ENCODE results near the gene SPOCK1. TPM values are rescaled to one million over a fixed set of nuclear protein-coding genes. Genes with fewer than 3 reads are reported as not detected.

The SPOCK1 gene
- total and polyA plus RNA-seq, 4 experiments from 2014 or later = not detected

GRCh38 chr5:137313526-137314175, 185.5 kb downstream of the SPOCK1 start:
- CTCF ChIA-PET (ENCODE audit: partially characterized antibody) = no interaction called here
- no peaks in the 10 kb centered on the region for H3K36me3 Mint-ChIP-seq
- intact Hi-C loops (cut with micrococcal nuclease) = no loop called here
- no peak for DNase-seq
- Histone ChIP-seq H3K36me3 (ENCODE audit: insufficient read depth, low read length) (no peaks in the 10 kb centered on the region), H3K4me3 (ENCODE audit: low read length in 2 of 2) (no peak overlapping the region), H3K4me1 (ENCODE audit: insufficient read depth, low read length) (no peaks in the 10 kb centered on the region), H3K27me3 (ENCODE audit: insufficient read depth, low read length) (no peaks in the 10 kb centered on the region), H3K9me3 (ENCODE audit: control insufficient read depth in 1 of 2, low read length in 2 of 2) (no peaks in the 10 kb centered on the region), H3K27ac (ENCODE audit: low read depth, low read length) (no peak overlapping the region)
- no peak overlapping the region for H3K27ac Mint-ChIP-seq
- POLR2A ChIA-PET (ENCODE audit: partially characterized antibody) = no interaction called here
- no peak overlapping the region for H3K4me3 Mint-ChIP-seq
- no peaks in the 10 kb centered on the region for H3K9me3 Mint-ChIP-seq
- peaks cover 1% of the 10 kb centered on the region in 2 donors for H3K27me3 Mint-ChIP-seq
- no peaks in the 10 kb centered on the region for H3K4me1 Mint-ChIP-seq

DNA sequence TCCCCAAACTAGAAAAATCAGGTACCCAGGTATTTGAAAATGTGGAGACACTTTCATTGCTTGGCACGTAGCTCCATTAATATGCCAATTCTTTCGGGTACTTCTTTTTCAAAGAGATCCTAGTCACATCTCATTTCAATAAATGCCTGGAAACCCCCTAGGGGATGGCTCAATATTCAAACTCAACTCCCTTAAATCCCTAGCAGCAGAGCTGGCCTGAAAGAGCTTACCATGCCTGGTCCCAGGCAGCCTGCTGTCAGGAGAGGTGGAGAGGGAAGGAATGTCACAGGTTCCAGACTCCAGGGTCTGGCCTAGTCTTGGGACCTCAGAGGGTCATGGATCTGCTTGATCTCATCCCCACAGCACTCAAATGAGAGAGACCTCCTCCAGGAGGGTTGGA, 187.1 kb downstream of the SPOCK1 start:
- Mint-ChIP-seq H3K36me3 (no peaks in the 10 kb centered on the region), H3K4me1 (no peaks in the 10 kb centered on the region), H3K4me3 (no peak overlapping the region), H3K27ac (no peak overlapping the region), H3K9me3 (no peaks in the 10 kb centered on the region), H3K27me3 (no peaks in the 10 kb centered on the region)
- no peak overlapping the region for H3K27ac ChIP-seq (ENCODE audit: low read depth, low read length)
- no peaks in the 10 kb centered on the region for H3K36me3 ChIP-seq (ENCODE audit: insufficient read depth, low read length)
- CTCF ChIA-PET (ENCODE audit: partially characterized antibody) = interaction anchor here (1.6 kb wide), 1 partner anchor 8 kb away, joined by 5 read pairs; no protein-coding TSS in a partner anchor
- intact Hi-C loops (cut with micrococcal nuclease) = no loop called here
- no peak for DNase-seq
- no peaks in the 10 kb centered on the region for H3K9me3 ChIP-seq (ENCODE audit: control insufficient read depth in 1 of 2, low read length in 2 of 2)
- no peaks in the 10 kb centered on the region for H3K4me1 ChIP-seq (ENCODE audit: insufficient read depth, low read length)
- H3K4me3 ChIP-seq (ENCODE audit: low read length in 2 of 2) = no peak overlapping the region
- POLR2A ChIA-PET (ENCODE audit: partially characterized antibody) = no interaction called here
- H3K27me3 ChIP-seq (ENCODE audit: insufficient read depth, low read length) = no peaks in the 10 kb centered on the region

DNA sequence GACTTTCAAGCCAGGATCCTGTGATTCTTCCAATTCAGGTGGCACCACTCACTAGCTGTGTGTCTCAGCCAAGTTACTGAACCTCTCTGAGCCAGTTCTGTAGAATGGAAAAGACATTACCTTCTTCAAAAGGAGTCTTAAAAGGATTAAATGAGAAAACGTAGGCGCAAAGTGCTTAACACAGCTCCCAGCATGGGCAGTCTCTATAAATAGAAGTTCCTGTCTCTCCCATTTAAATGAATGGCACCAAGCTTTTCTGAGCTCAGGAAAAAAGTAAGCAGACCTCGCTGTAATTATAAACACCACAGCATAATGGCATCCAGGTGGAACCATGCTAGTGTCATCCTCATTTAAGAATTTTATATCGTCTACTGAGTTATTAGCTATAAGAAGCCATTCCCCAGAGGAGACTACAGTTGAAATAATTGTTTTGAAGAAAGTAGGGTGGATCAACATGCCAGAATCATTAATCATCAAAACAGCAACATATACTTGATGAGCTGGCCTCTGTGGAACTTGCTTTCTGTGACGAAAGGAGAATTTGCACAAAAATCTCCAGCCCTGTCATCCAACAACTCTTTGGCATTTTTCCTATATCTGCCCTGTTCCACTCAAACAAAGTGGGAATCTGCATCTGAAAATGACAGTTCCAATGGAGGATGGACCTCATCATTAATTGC, 188.9 kb downstream of the SPOCK1 start:
- CTCF ChIA-PET (ENCODE audit: partially characterized antibody) = interaction anchor here (2.4 kb wide), 1 partner anchor 10 kb away, joined by 12 read pairs; no protein-coding TSS in a partner anchor
- intact Hi-C loops (cut with micrococcal nuclease) = no loop called here
- H3K4me1 Mint-ChIP-seq = no peaks in the 10 kb centered on the region

GRCh38 chr5:137309290-137309689, 189.8 kb downstream of the SPOCK1 start:
- intact Hi-C loops (cut with micrococcal nuclease) = no loop called here
- no peaks in the 10 kb centered on the region for H3K4me1 ChIP-seq (ENCODE audit: insufficient read depth, low read length)
- H3K36me3 Mint-ChIP-seq = no peaks in the 10 kb centered on the region
- H3K27me3 Mint-ChIP-seq = peaks cover 0 to 5% of the 10 kb centered on the region in 2 donors
- no peak overlapping the region for H3K4me3 ChIP-seq (ENCODE audit: low read length in 2 of 2)
- no peak overlapping the region for H3K27ac ChIP-seq (ENCODE audit: low read depth, low read length)
- POLR2A ChIA-PET (ENCODE audit: partially characterized antibody) = no interaction called here
- no peak overlapping the region for H3K27ac Mint-ChIP-seq
- H3K27me3 ChIP-seq (ENCODE audit: insufficient read depth, low read length) = no peaks in the 10 kb centered on the region
- no peaks in the 10 kb centered on the region for H3K9me3 ChIP-seq (ENCODE audit: control insufficient read depth in 1 of 2, low read length in 2 of 2)
- DNase-seq = no peak
- H3K4me1 Mint-ChIP-seq = no peaks in the 10 kb centered on the region
- CTCF ChIA-PET (ENCODE audit: partially characterized antibody) = interaction anchor here (2.4 kb wide), 1 partner anchor 11 kb away, joined by 12 read pairs; no protein-coding TSS in a partner anchor
- H3K9me3 Mint-ChIP-seq = no peaks in the 10 kb centered on the region
- no peaks in the 10 kb centered on the region for H3K36me3 ChIP-seq (ENCODE audit: insufficient read depth, low read length)
- no peak overlapping the region for H3K4me3 Mint-ChIP-seq

More for the DNA sequence above, 188.9 kb downstream of the SPOCK1 start:
- Histone ChIP-seq H3K4me1 (ENCODE audit: insufficient read depth, low read length) (no peaks in the 10 kb centered on the region), H3K9me3 (ENCODE audit: control insufficient read depth in 1 of 2, low read length in 2 of 2) (no peaks in the 10 kb centered on the region), H3K27ac (ENCODE audit: low read depth, low read length) (no peak overlapping the region), H3K4me3 (ENCODE audit: low read length in 2 of 2) (no peak overlapping the region), H3K36me3 (ENCODE audit: insufficient read depth, low read length) (no peaks in the 10 kb centered on the region), H3K27me3 (ENCODE audit: insufficient read depth, low read length) (no peaks in the 10 kb centered on the region)
- POLR2A ChIA-PET (ENCODE audit: partially characterized antibody) = no interaction called here
- Mint-ChIP-seq H3K4me3 (no peak overlapping the region), H3K27me3 (peaks cover 0 to 5% of the 10 kb centered on the region in 2 donors), H3K36me3 (no peaks in the 10 kb centered on the region), H3K9me3 (no peaks in the 10 kb centered on the region), H3K27ac (no peak overlapping the region)
- no peak for DNase-seq

DNA sequence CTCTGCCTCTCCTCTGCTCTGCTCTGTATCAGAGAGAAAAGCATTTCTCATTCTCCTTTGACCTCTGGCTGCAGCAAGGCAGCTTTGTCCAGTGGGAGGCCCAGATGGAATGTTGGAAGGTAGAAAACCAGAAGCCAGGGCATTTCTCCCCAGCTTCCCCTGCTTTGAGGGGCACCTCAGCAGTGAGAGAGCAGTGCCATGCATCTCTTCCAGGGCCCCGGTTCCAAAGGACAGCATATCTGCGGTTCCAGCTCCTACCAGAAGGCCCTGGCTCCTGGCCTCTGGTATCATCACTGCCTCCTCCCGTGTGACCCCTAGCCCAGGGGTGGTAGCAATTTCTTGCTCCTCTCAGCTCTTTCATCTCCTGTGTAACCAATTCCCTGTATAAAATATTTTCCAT, 190.8 kb downstream of the SPOCK1 start:
- no peak overlapping the region for H3K27ac ChIP-seq (ENCODE audit: low read depth, low read length)
- Mint-ChIP-seq H3K4me3 (no peak overlapping the region), H3K27me3 (peaks cover 0 to 7% of the 10 kb centered on the region in 2 donors), H3K4me1 (no peaks in the 10 kb centered on the region), H3K36me3 (no peaks in the 10 kb centered on the region), H3K27ac (no peak overlapping the region), H3K9me3 (no peaks in the 10 kb centered on the region)
- DNase-seq = no peak
- H3K36me3 ChIP-seq (ENCODE audit: insufficient read depth, low read length) = no peaks in the 10 kb centered on the region
- intact Hi-C loops (cut with micrococcal nuclease) = no loop called here
- ChIA-PET POLR2A (ENCODE audit: partially characterized antibody) (no interaction called here), CTCF (ENCODE audit: partially characterized antibody) (no interaction called here)
- H3K4me1 ChIP-seq (ENCODE audit: insufficient read depth, low read length) = no peaks in the 10 kb centered on the region
- H3K27me3 ChIP-seq (ENCODE audit: insufficient read depth, low read length) = no peaks in the 10 kb centered on the region
- no peak overlapping the region for H3K4me3 ChIP-seq (ENCODE audit: low read length in 2 of 2)
- no peaks in the 10 kb centered on the region for H3K9me3 ChIP-seq (ENCODE audit: control insufficient read depth in 1 of 2, low read length in 2 of 2)

GRCh38 chr5:137306903-137307302, 192.2 kb downstream of the SPOCK1 start:
- Mint-ChIP-seq H3K4me1 (no peaks in the 10 kb centered on the region), H3K4me3 (no peak overlapping the region), H3K36me3 (no peaks in the 10 kb centered on the region), H3K27ac (no peak overlapping the region), H3K27me3 (peaks cover 0 to 9% of the 10 kb centered on the region in 2 donors), H3K9me3 (no peaks in the 10 kb centered on the region)
- Histone ChIP-seq H3K4me1 (ENCODE audit: insufficient read depth, low read length) (no peaks in the 10 kb centered on the region), H3K4me3 (ENCODE audit: low read length in 2 of 2) (no peak overlapping the region), H3K9me3 (ENCODE audit: control insufficient read depth in 1 of 2, low read length in 2 of 2) (no peaks in the 10 kb centered on the region), H3K27me3 (ENCODE audit: insufficient read depth, low read length) (no peaks in the 10 kb centered on the region), H3K36me3 (ENCODE audit: insufficient read depth, low read length) (no peaks in the 10 kb centered on the region), H3K27ac (ENCODE audit: low read depth, low read length) (no peak overlapping the region)
- DNase-seq = no peak
- CTCF ChIA-PET (ENCODE audit: partially characterized antibody) = no interaction called here
- POLR2A ChIA-PET (ENCODE audit: partially characterized antibody) = no interaction called here
- intact Hi-C loops (cut with micrococcal nuclease) = no loop called here

DNA sequence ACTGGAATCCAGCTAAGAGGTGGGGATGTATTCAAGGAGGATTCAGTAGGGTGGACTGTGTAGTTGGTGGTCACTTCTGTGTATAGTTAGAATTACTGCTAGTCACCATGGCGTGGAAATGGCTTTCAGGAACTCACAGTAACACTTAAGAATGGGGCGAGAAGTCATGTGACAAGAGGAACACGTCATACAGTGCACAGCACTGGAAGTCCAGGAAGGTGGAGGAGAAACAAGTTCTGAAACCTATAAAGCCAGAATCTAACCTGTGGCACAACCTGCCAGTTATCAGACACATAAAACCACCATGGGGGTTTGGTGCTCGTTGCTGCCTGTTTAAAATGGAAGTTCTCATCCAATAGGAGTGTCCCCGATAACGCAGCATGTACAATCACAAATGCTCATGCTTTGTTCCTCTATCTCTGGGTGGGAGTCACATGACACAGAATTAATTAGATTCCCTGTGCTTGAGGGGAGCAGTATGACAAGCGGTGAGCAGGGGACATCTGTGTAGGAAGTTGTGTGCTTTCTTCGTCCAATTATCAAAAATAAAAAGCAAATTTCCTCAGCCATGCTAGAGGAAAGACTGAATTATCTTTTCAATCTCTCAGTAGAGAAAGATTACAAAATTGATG, 193.0 kb downstream of the SPOCK1 start:
- H3K4me3 ChIP-seq (ENCODE audit: low read length in 2 of 2) = no peak overlapping the region
- H3K27me3 Mint-ChIP-seq = peaks cover 0 to 9% of the 10 kb centered on the region in 2 donors
- no peak overlapping the region for H3K4me3 Mint-ChIP-seq
- H3K27me3 ChIP-seq (ENCODE audit: insufficient read depth, low read length) = no peaks in the 10 kb centered on the region
- CTCF ChIA-PET (ENCODE audit: partially characterized antibody) = interaction anchor here (3.5 kb wide), 1 partner anchor 14 kb away, joined by 10 read pairs; no protein-coding TSS in a partner anchor
- H3K36me3 Mint-ChIP-seq = no peaks in the 10 kb centered on the region
- no peak overlapping the region for H3K27ac Mint-ChIP-seq
- no peaks in the 10 kb centered on the region for H3K9me3 Mint-ChIP-seq
- H3K4me1 Mint-ChIP-seq = no peaks in the 10 kb centered on the region
- POLR2A ChIA-PET (ENCODE audit: partially characterized antibody) = no interaction called here
- no peak for DNase-seq
- H3K27ac ChIP-seq (ENCODE audit: low read depth, low read length) = no peak overlapping the region
- intact Hi-C loops (cut with micrococcal nuclease) = no loop called here
- H3K4me1 ChIP-seq (ENCODE audit: insufficient read depth, low read length) = no peaks in the 10 kb centered on the region
- H3K36me3 ChIP-seq (ENCODE audit: insufficient read depth, low read length) = no peaks in the 10 kb centered on the region
- H3K9me3 ChIP-seq (ENCODE audit: control insufficient read depth in 1 of 2, low read length in 2 of 2) = no peaks in the 10 kb centered on the region
